ENCODE data around the gene GSTCD.

DNA sequence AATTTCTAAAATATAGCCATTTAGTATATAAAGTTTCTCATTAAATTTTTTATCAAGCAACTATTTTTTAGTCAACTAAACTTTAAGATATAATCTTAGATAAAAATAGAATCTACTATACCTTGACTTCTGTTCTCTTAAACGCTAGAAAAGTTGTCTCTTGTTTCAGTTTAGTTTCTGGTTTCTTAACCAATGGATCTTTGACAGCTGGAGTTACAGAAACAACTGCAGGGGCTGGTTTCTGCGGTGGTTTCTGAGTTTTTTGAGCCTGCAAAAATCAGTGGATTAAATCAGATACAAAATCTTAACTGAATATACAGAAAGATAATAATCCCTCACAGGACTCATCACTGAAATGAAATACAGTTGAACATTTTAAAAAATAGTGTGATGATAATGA is 22.0 kb upstream of the GSTCD start:
- no peak for TF ChIP-seq CTCF (IDR thresholded peaks at IDR 0.05)
- TF ChIP-seq POLR2A (IDR thresholded peaks at IDR 0.05), result no peak
- TF ChIP-seq EP300 (IDR thresholded peaks at IDR 0.05), result no peak
